ENCODE data around the gene PROS1.
"Not testable (repeated sequence)": the region's sequence is repeated elsewhere in the genome, so short reads cannot be mapped to it uniquely, and the experiment has no call there.

The PROS1 gene

GRCh38 chr3:93873412-93873811, 100.3 kb downstream of the PROS1 start:
- not testable (repeated sequence) for H3K36me3 Mint-ChIP-seq; H3K9me3 Mint-ChIP-seq (ENCODE audit: low read depth); H3K27ac Mint-ChIP-seq; H3K4me3 Mint-ChIP-seq; H3K4me1 Mint-ChIP-seq (ENCODE audit: low read depth); H3K27me3 Mint-ChIP-seq

DNA sequence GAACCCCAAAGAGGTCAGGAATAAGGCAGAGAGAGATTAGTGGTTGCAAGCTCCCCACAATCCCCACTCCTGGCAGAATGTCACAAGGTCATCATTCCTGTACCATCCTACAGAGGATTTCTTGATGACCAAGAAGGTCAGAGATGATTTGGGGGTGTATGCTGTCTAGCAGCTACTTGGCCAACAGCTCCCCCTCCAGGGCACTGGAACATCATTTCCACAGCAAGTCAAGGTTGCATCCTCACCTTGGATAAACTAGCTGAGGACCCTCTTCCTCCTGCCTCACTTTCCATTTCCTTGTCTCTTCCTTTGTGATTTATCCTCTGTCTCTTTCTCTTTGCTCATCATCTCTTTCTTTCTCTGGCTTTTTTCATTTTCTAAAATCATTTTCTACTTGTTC, 106.3 kb downstream of the PROS1 start:
- Mint-ChIP-seq H3K36me3 (no peaks in the 10 kb centered on the region), H3K4me3 (no peak overlapping the region), H3K27ac (no peak overlapping the region), H3K27me3 (no peaks in the 10 kb centered on the region), H3K4me1 (ENCODE audit: low read depth) (no peaks in the 10 kb centered on the region), H3K9me3 (ENCODE audit: low read depth) (no peaks in the 10 kb centered on the region)

- Mint-ChIP-seq H3K27ac (no peak overlapping the region), H3K4me3 (no peak overlapping the region), H3K9me3 (ENCODE audit: low read depth) (peaks cover 4% of the 10 kb centered on the region), H3K4me1 (ENCODE audit: low read depth) (no peaks in the 10 kb centered on the region), H3K36me3 (no peaks in the 10 kb centered on the region), H3K27me3 (peaks cover 2% of the 10 kb centered on the region)
Measured at GRCh38 chr3:93861017-93861416, 112.7 kb downstream of the PROS1 start.

- peaks cover 4% of the 10 kb centered on the region for H3K9me3 Mint-ChIP-seq (ENCODE audit: low read depth)
- H3K4me1 Mint-ChIP-seq (ENCODE audit: low read depth), result no peaks in the 10 kb centered on the region
- H3K4me3 Mint-ChIP-seq, result no peak overlapping the region
- no peak overlapping the region for H3K27ac Mint-ChIP-seq
- H3K36me3 Mint-ChIP-seq, result no peaks in the 10 kb centered on the region
- H3K27me3 Mint-ChIP-seq, result peaks cover 3% of the 10 kb centered on the region
Measured at GRCh38 chr3:93855401-93855800, 118.3 kb downstream of the PROS1 start.

GRCh38 chr3:93852228-93852627, 121.5 kb downstream of the PROS1 start:
- not testable (repeated sequence) for H3K9me3 Mint-ChIP-seq (ENCODE audit: low read depth); H3K4me1 Mint-ChIP-seq (ENCODE audit: low read depth); H3K4me3 Mint-ChIP-seq; H3K27me3 Mint-ChIP-seq; H3K27ac Mint-ChIP-seq; H3K36me3 Mint-ChIP-seq

GRCh38 chr3:93843981-93844380, 129.7 kb downstream of the PROS1 start:
- Mint-ChIP-seq H3K27me3 (peaks cover 2% of the 10 kb centered on the region), H3K36me3 (no peaks in the 10 kb centered on the region), H3K27ac (no peak overlapping the region), H3K4me3 (no peak overlapping the region), H3K9me3 (ENCODE audit: low read depth) (no peaks in the 10 kb centered on the region), H3K4me1 (ENCODE audit: low read depth) (peaks cover 3% of the 10 kb centered on the region)

DNA sequence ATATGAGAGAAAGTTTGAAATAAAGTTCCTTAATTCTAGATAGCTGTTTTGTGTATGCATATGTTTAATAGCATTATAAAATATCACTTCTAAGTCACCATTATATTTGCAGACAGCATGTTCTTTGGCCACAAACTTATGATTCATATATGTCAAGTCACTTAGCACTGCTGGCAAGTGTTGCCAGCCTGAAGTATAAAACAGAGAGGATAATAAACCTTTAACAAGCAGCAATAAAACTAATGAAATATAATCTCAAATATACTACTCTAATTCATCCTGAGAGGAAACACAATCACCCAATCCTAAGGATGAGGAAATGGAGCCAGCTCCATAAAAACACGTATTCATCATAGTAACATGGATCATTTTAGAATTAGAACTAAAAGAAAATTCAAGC, 134.5 kb downstream of the PROS1 start:
- H3K27ac Mint-ChIP-seq; H3K9me3 Mint-ChIP-seq (ENCODE audit: low read depth); H3K36me3 Mint-ChIP-seq; H3K4me3 Mint-ChIP-seq; H3K4me1 Mint-ChIP-seq (ENCODE audit: low read depth); H3K27me3 Mint-ChIP-seq: not testable (repeated sequence)

All from activated naive CD8-positive, alpha-beta T cell (primary cell).